Measurements from ENCODE around the gene AP1G1.
A peak's percentile ranks its signal among the peaks of the same experiment; 100 is the strongest.
"Not testable (repeated sequence)": the region's sequence is repeated elsewhere in the genome, so short reads cannot be mapped to it uniquely, and the experiment has no call there.

AP1G1 gene

DNA sequence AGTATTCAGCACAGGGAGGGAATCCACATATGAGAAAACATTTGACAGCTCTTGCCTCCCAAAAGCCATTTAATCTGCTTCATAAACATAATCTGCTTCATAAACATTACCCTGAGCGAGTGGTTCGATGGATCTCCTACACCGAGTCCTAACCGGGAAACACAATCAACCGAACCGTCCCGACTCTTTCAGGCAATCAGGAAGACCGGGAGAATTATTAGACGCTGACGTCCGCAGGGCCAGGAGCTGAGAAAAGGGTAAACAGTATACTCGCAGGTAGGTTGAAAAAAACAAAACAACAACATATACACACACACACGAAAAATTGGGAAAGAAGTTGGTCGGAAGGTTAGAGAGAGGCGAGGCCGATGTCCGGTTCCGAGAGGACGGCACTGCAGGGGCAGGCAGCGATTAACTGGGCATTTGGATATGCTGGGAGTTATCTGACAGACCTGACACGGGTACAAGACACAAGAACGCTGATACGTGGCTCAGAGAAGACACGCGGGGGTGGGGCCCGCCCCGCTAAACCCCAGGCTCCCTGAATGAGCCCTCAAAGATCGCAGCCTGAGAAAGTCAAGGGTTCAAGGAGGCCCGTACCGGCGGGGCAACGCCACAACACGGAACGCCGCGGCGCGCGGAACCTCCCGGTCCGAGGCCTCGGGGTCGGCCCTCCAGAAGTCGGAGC, 585 bp downstream of the AP1G1 start:
- peak; percentile 50 for ATAC-seq

DNA sequence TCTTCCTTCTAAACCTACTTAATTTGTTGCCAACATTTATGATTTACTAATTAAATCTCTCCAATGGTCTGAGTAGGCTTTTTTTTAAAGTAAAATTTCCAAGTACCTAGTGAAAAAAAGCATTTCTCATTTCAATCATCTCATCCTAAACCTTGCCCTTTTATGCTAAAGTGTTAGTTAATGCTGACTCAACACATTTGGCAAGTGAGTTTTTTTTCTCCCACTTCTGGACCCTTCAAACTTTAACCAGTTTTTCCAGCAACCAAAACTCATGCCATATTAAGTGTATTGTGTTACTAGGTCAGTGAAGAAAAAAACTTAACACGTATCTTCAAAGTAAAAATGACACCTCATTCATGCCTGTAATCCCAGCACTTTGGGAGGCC, 5.3 kb downstream of the AP1G1 start:
- ATAC-seq: no peak

- no peak for ATAC-seq
Observed at GRCh38 chr16:71796501-71797097, 12.0 kb downstream of the AP1G1 start.

GRCh38 chr16:71794943-71795342, 13.7 kb downstream of the AP1G1 start:
- no peak for ATAC-seq

GRCh38 chr16:71794018-71794417, 14.6 kb downstream of the AP1G1 start:
- peak; percentile 48 to 64 for ATAC-seq

GRCh38 chr16:71792176-71792575, 16.5 kb downstream of the AP1G1 start:
- ATAC-seq: no peak

DNA sequence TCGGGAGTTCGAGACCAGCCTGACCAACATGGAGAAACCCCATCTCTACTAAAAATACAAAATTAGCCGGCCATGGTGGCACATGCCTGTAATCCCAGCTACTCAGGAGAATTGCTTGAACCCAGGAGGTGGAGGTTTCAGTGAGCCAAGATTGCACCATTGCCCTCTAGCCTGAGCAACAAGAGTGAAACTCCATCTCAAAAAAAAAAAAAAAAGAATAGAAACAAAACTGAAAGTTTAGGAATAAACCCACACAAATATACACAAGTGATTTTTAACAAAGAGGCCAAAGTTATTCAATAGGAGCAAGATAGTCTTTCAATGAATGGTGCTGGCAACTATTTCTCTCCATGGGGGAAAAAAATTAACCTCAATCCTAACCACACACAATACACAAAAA, 18.3 kb downstream of the AP1G1 start:
- ATAC-seq: not testable (repeated sequence)

GRCh38 chr16:71789136-71789535, 19.5 kb downstream of the AP1G1 start:
- no peak for ATAC-seq

DNA sequence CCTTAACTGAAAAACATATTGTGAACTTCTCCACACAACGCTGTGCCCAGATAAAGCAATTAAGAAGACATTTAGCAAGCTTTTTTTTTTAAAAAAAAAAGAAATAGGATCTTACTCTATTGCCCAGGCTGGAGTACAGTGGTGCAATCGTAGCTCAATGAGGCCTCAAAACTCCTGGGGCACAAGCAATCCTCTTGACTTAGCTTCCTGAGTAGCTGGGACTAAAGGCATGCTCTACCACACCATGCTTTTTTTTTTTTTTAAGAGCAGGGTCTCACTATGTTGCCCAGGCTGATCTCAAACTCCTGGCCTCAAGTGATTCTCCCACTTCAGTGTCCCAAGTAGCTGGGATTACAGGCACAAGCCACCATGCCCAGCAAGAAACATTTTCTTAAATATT, 20.1 kb downstream of the AP1G1 start:
- ATAC-seq: no peak

- not testable (repeated sequence) for ATAC-seq
Observed at GRCh38 chr16:71785143-71785542, 23.5 kb downstream of the AP1G1 start.

DNA sequence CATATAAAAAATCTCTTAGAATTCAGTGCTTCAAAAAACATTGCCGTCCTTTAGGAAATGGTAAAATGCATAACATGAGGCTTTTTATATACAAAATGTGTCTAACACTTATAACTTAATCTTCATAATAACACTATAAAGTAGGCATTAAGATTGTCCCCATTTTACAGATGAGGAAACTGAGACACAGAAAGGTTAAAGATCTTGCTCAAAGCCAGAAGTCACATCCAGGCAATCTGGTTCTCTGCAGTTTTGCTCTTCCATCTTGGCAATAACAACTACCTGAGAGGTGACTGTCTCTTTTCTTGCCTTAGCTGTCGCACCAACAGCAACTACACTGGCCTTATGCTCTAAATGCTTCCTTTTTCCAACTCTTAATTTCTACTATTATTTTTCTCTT, 24.5 kb downstream of the AP1G1 start:
- ATAC-seq: no peak

- no peak for ATAC-seq
Observed at GRCh38 chr16:71781741-71782140, 26.9 kb downstream of the AP1G1 start.

DNA sequence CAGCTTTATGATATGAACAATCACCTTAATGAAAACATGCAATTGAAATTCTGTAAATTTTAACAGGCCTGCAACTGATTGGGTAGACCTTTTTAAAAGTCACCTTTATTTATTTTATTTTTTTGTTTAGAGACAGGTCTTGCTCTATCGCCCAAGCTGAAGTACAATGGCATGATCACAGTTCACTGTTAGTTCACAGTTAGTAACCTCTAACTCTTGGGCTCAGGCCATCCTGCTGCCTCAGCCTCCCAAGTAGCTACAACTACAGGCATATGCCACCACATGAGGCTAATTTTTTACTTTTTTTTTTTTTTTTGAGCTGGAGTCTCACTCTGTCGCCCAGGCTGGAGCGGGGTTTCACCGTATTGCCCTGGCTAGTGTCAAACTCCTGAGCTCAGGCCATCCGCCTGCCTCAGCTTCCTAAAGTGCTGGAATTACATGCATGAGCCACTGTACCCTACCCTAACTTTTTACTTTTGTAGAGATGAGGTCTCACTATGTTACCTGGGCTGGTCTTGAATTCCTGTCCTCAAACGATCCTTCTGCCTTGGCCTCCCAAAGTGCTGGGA, 28.0 kb downstream of the AP1G1 start:
- no peak for ATAC-seq

- no peak for ATAC-seq
Observed at GRCh38 chr16:71778780-71779179, 29.9 kb downstream of the AP1G1 start.

GRCh38 chr16:71777329-71777728, 31.3 kb downstream of the AP1G1 start:
- no peak for ATAC-seq

GRCh38 chr16:71775949-71776348, 32.7 kb downstream of the AP1G1 start:
- ATAC-seq: peak; percentile 44 to 65

GRCh38 chr16:71771571-71771970, 37.1 kb downstream of the AP1G1 start:
- ATAC-seq: no peak

- ATAC-seq: no peak
Observed at GRCh38 chr16:71769222-71769621, 39.4 kb downstream of the AP1G1 start.

GRCh38 chr16:71767060-71767900, 41.4 kb downstream of the AP1G1 start:
- no peak for ATAC-seq

- no peak for ATAC-seq
Observed at GRCh38 chr16:71762186-71762585, 46.4 kb downstream of the AP1G1 start.

DNA sequence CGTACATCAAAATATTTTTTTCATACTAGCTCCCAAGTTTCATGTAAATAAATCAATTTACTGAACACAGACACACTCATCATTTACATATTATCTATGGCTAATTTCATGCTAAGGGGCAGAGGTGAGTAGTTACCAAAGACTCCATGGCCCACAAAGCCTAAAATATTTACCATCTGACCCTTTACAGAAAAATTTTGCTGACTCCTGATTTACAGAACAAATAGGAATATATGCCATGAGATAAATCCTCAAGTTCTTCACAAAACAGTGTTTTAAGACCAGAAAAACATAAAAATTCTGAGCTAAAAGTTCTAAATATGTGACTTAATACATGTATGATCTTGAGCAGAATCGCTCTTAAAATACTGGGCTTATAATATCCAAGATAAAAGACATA, 47.5 kb downstream of the AP1G1 start:
- no peak for ATAC-seq

- ATAC-seq: no peak
Observed at GRCh38 chr16:71758293-71758760, 50.3 kb downstream of the AP1G1 start.

- peak; percentile 28 to 48 for ATAC-seq
Observed at GRCh38 chr16:71754652-71755051, 54.0 kb downstream of the AP1G1 start.

Measured in activated CD4-positive, CD25-positive, alpha-beta regulatory T cell treated with anti-CD3 and anti-CD28 coated beads, Interleukin-2, amount 50 U/mL, for 24 hours (primary cell).